Gastrocnemius medialis (tissue), 4 donors: Measurements from ENCODE around the gene GRIK2. TPM values are rescaled to one million over a fixed set of nuclear protein-coding genes. Genes with fewer than 3 reads are reported as not detected.

Source experiments
- ATAC-seq, 2 donors: fragments of 150-250 bp; one replicate each; pipeline ENCODE4 v1.9.1; 2016
- DNase-seq, 2 donors: peaks; one replicate each; pipeline ENCODE4 v3.0.0-alpha.2; 2019
- H3K27ac ChIP-seq, 4 donors: fragments of 200-600 bp; sonication (generic); 1 replicate in 1 of 4; 2 replicates in 3 of 4; pipeline ENCODE4 v1.5.1; 2016 to 2018; ENCODE audit warnings: mild to moderate bottlenecking in 2 of 4, moderate library complexity in 1 of 4
- H3K27me3 ChIP-seq, 3 donors: fragments of 200-600 bp; sonication (generic) in 2 of 3; 1 replicate in 1 of 3; 2 replicates in 2 of 3; pipeline versions ENCODE4 v1.5.1 to v1.6.0; 2016 to 2019; ENCODE audit warnings: mild to moderate bottlenecking in 1 of 3, moderate library complexity in 1 of 3
- H3K36me3 ChIP-seq, 2 donors: fragments of 200-600 bp; sonication (generic) in 1 of 2; one replicate each; pipeline ENCODE4 v1.5.1; 2017 to 2018
- H3K4me1 ChIP-seq, 2 donors: fragments of 200-600 bp; sonication (generic) in 1 of 2; one replicate each; pipeline ENCODE4 v1.5.1; 2016 to 2017; ENCODE audit warnings: mild to moderate bottlenecking in 2 of 2
- H3K4me3 ChIP-seq, 4 donors: fragments of 200-600 bp; sonication (generic) in 3 of 4; 1 replicate in 1 of 4; 2 replicates in 3 of 4; pipeline ENCODE4 v1.5.1; 2016 to 2019; ENCODE audit warnings: mild to moderate bottlenecking in 2 of 4
- H3K9me3 ChIP-seq, 3 donors: fragments of 200-600 bp; sonication (generic) in 2 of 3; 1 replicate in 1 of 3; 2 replicates in 2 of 3; pipeline ENCODE4 v1.5.1; 2016 to 2019
- CTCF ChIP-seq, 5 experiments: fragments of 450-650 bp in 3 of 5; fragments of 200-600 bp in 2 of 5; sonication (generic) in 2 of 5; IDR thresholded peaks in 4 of 5; conservative IDR thresholded peaks in 1 of 5; 1 replicate in 4 of 5; 2 replicates in 1 of 5; pipeline ENCODE4 v1.5.1; 2016 to 2019; ENCODE audit warnings: antibody characterized with exemption in 5 of 5, mild to moderate bottlenecking in 3 of 5, moderate library complexity in 3 of 5
- POLR2A ChIP-seq, 2 donors: fragments of 450-650 bp; IDR thresholded peaks; one replicate each; pipeline ENCODE4 v1.6.1; 2017; ENCODE audit warnings: antibody characterized with exemption in 2 of 2, mild to moderate bottlenecking in 2 of 2, moderate library complexity in 2 of 2
- in situ Hi-C, 4 donors: fragments of 200-750 bp; cut with MboI; loops; one replicate each; pipeline versions ENCODE4 v1.15.0 to v1.8.0; 2017; ENCODE audit warnings: low sequenced_read_pairs in 4 of 4
- intact Hi-C: fragments of 100-400 bp; cut with DNase I; formaldehyde crosslinking; loops from one replicate; pipeline ENCODE4 v1.15.1; 2023; ENCODE audit warnings: low total_unique reads
- total RNA-seq, 4 donors: library from RNA; depleted of rRNA; stranded (reverse); fragments of >200 nt; gene quantifications; one replicate each; pipeline versions ENCODE4 v1.1.0 to v1.2.3, GENCODE V29; 2016

The GRIK2 gene
- total RNA-seq, 4 donors from 2014 or later, result 0.39 to 5.1 (median 0.79) TPM

GRCh38 chr6:101711518-101711917 is 318.0 kb downstream of the GRIK2 start:
- H3K9me3 ChIP-seq, result no peaks in the 10 kb centered on the region
- DNase-seq (no peak), ATAC-seq (no peak)
- in situ Hi-C loops, result no loop called here
- no peaks in the 10 kb centered on the region for H3K27me3 ChIP-seq
- no peak overlapping the region for H3K4me3 ChIP-seq
- no peaks in the 10 kb centered on the region for H3K36me3 ChIP-seq
- no peaks in the 10 kb centered on the region for H3K4me1 ChIP-seq
- no peak overlapping the region for H3K27ac ChIP-seq
- intact Hi-C loops, result no loop called here
- no peak for TF ChIP-seq CTCF (IDR thresholded peaks at IDR 0.05 in 4 of 5, conservative IDR thresholded peaks at IDR 0.05 in 1 of 5)
- TF ChIP-seq POLR2A (IDR thresholded peaks at IDR 0.05), result no peak

GRCh38 chr6:101716387-101716786 is 322.9 kb downstream of the GRIK2 start:
- in situ Hi-C loops, result no loop called here
- TF ChIP-seq POLR2A (IDR thresholded peaks at IDR 0.05) (no peak), CTCF (IDR thresholded peaks at IDR 0.05 in 4 of 5, conservative IDR thresholded peaks at IDR 0.05 in 1 of 5) (no peak)
- ATAC-seq (no peak), DNase-seq (no peak)
- Histone ChIP-seq H3K27me3 (no peaks in the 10 kb centered on the region), H3K4me3 (no peak overlapping the region), H3K4me1 (no peaks in the 10 kb centered on the region), H3K27ac (no peak overlapping the region), H3K36me3 (no peaks in the 10 kb centered on the region), H3K9me3 (no peaks in the 10 kb centered on the region)
- intact Hi-C loops, result no loop called here

GRCh38 chr6:101716810-101717209 is 323.3 kb downstream of the GRIK2 start:
- no peak for TF ChIP-seq POLR2A (IDR thresholded peaks at IDR 0.05)
- no peak for TF ChIP-seq CTCF (IDR thresholded peaks at IDR 0.05 in 4 of 5, conservative IDR thresholded peaks at IDR 0.05 in 1 of 5)
- H3K27ac ChIP-seq, result no peak overlapping the region
- ATAC-seq (no peak), DNase-seq (no peak)
- intact Hi-C loops, result no loop called here
- H3K4me3 ChIP-seq, result no peak overlapping the region
- in situ Hi-C loops, result no loop called here
- H3K9me3 ChIP-seq, result no peaks in the 10 kb centered on the region
- no peaks in the 10 kb centered on the region for H3K36me3 ChIP-seq
- H3K4me1 ChIP-seq, result no peaks in the 10 kb centered on the region
- no peaks in the 10 kb centered on the region for H3K27me3 ChIP-seq

GRCh38 chr6:101719521-101719920 is 326.0 kb downstream of the GRIK2 start:
- in situ Hi-C loops, result no loop called here
- no peaks in the 10 kb centered on the region for H3K9me3 ChIP-seq

More at GRCh38 chr6:101719521-101719920, 326.0 kb downstream of the GRIK2 start:
- Histone ChIP-seq H3K4me3 (no peak overlapping the region), H3K27me3 (no peaks in the 10 kb centered on the region), H3K27ac (no peak overlapping the region), H3K4me1 (no peaks in the 10 kb centered on the region), H3K36me3 (no peaks in the 10 kb centered on the region)
- no peak for DNase-seq
- TF ChIP-seq POLR2A (IDR thresholded peaks at IDR 0.05) (no peak), CTCF (IDR thresholded peaks at IDR 0.05 in 4 of 5, conservative IDR thresholded peaks at IDR 0.05 in 1 of 5) (no peak)
- no peak for ATAC-seq
- intact Hi-C loops, result no loop called here
